Vagina (tissue), 2 donors: ENCODE results near the gene ARMH4. TPM values are rescaled to one million over a fixed set of nuclear protein-coding genes. Genes with fewer than 3 reads are reported as not detected.

Source experiments
- DNase-seq, 2 donors: peaks; one replicate each; pipeline ENCODE4 v3.0.0-alpha.2; 2017; ENCODE audit errors: extremely low spot score in 2 of 2
- H3K27ac ChIP-seq: fragments of 200-600 bp; sonication (generic); one replicate; pipeline ENCODE4 v1.5.1; 2019
- H3K27me3 ChIP-seq: fragments of 200-600 bp; sonication (generic); one replicate; pipeline ENCODE4 v1.5.1; 2019
- H3K36me3 ChIP-seq, 2 donors: fragments of 200-600 bp; sonication (generic); one replicate each; pipeline ENCODE4 v1.5.1; 2017 to 2019
- H3K4me1 ChIP-seq: fragments of 200-600 bp; sonication (generic); one replicate; pipeline ENCODE4 v1.5.1; 2019
- H3K4me3 ChIP-seq, 2 donors: fragments of 200-600 bp; sonication (generic); 1 replicate in 1 of 2; 2 replicates in 1 of 2; pipeline ENCODE4 v1.5.1; 2016 to 2019
- H3K9me3 ChIP-seq: fragments of 200-600 bp; sonication (generic); one replicate; pipeline ENCODE4 v1.5.1; 2019
- CTCF ChIP-seq, 3 experiments: fragments of 450-650 bp in 2 of 3; fragments of 200-600 bp in 1 of 3; sonication (generic) in 1 of 3; IDR thresholded peaks; one replicate each; pipeline ENCODE4 v1.5.1; 2017 to 2019; ENCODE audit warnings: antibody characterized with exemption in 3 of 3, mild to moderate bottlenecking in 2 of 3, moderate library complexity in 2 of 3
- POLR2A ChIP-seq, 2 donors: fragments of 450-650 bp; IDR thresholded peaks; one replicate each; pipeline ENCODE4 v1.6.1; 2017; ENCODE audit warnings: antibody characterized with exemption in 2 of 2, mild to moderate bottlenecking in 2 of 2, moderate library complexity in 2 of 2
- POLR2AphosphoS5 ChIP-seq, 2 donors: sonication (generic); formaldehyde crosslinking; IDR thresholded peaks; one replicate each; pipeline ENCODE4 v1.9.0; 2017; ENCODE audit warnings: antibody characterized with exemption in 2 of 2, mild to moderate bottlenecking in 2 of 2, low read depth in 1 of 2; ENCODE audit not compliant: insufficient read depth in 1 of 2
- intact Hi-C: fragments of 100-400 bp; cut with DNase I; formaldehyde crosslinking; loops from one replicate; pipeline ENCODE4 v1.15.1; 2023
- small RNA-seq: library from RNA; depleted of rRNA; stranded (forward); fragments of <200 nt; gene quantifications from one replicate; pipeline ENCODE3, GENCODE V24; 2016
- total RNA-seq: library from RNA; depleted of rRNA; stranded (reverse); fragments of >200 nt; gene quantifications from one replicate; pipeline ENCODE4 v1.2.3, GENCODE V29; 2016

The ARMH4 gene
- total RNA-seq, 1 donor from 2014 or later: 5.2 TPM

GRCh38 chr14:57957441-57957840 lies 194.6 kb downstream of the ARMH4 start:
- TF ChIP-seq POLR2A (IDR thresholded peaks at IDR 0.05): no peak
- TF ChIP-seq CTCF (IDR thresholded peaks at IDR 0.05): no peak
- no peak for TF ChIP-seq POLR2AphosphoS5 (IDR thresholded peaks at IDR 0.05; ENCODE audit: insufficient read depth in 1 of 2, low read depth in 1 of 2)
- Histone ChIP-seq H3K9me3 (no peaks in the 10 kb centered on the region), H3K27me3 (no peaks in the 10 kb centered on the region), H3K36me3 (no peaks in the 10 kb centered on the region), H3K4me3 (no peak overlapping the region), H3K4me1 (no peaks in the 10 kb centered on the region), H3K27ac (no peak overlapping the region)
- no peak for DNase-seq
- intact Hi-C loops: no loop called here

Small RNA genes lying within 50 kb of the gene (small RNA-seq; reads per million reads assigned to genes)
- not detected for gene RN7SL598P

Other genes with a start within 250 kb of the ARMH4 start
- gene ACTR10, start 47.9 kb upstream of the ARMH4 start, total RNA-seq: 42.2 TPM
- gene PSMA3, start 92.6 kb upstream of the ARMH4 start, total RNA-seq: 73.7 TPM
- gene ARID4A, start 146.3 kb upstream of the ARMH4 start, total RNA-seq: 20.6 TPM
- gene TOMM20L, start 243.7 kb upstream of the ARMH4 start, total RNA-seq: not detected